ENCODE data around the gene C11orf91. TPM values are rescaled to one million over a fixed set of nuclear protein-coding genes. Genes with fewer than 3 reads are reported as not detected.

The C11orf91 gene, protein sequence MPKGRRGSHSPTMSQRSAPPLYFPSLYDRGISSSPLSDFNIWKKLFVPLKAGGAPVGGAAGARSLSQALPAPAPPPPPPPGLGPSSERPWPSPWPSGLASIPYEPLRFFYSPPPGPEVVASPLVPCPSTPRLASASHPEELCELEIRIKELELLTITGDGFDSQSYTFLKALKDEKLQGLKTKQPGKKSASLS
- total RNA-seq: not detected

- Mint-ChIP-seq H3K4me3 (peak within 1 kb of the TSS; percentile 77), H3K9me3 (no peaks in the 10 kb centered on the region), H3K27ac (peak within 1 kb of the TSS; percentile 63), H3K27me3 (peaks cover 27% of the 10 kb centered on the region), H3K4me1 (peaks cover 21% of the 10 kb centered on the region), H3K36me3 (ENCODE audit: low read depth) (no peaks in the 10 kb centered on the region)
- CTCF ChIA-PET: interaction anchor here (0.9 to 3.0 kb wide), 5 partner anchors 9 to 56 kb away, joined by 3 to 10 read pairs (median 3); partner anchors contain the start of gene CD59
- POLR2A ChIA-PET: interaction anchor here (1.1 to 3.0 kb wide), 6 partner anchors 11 to 539 kb away, joined by 3 to 30 read pairs (median 6); partner anchors contain the start of genes CD59, CSTF3 and FBXO3
- DNase-seq: peak; percentile 95
These were observed at the start of gene C11orf91 for GRCh38 chr11:33700502-33701271. Gene C11orf91, minus strand, starts transcription at chr11:33700826. Its CDS starts 86 bp downstream, at chr11:33700740.

DNA sequence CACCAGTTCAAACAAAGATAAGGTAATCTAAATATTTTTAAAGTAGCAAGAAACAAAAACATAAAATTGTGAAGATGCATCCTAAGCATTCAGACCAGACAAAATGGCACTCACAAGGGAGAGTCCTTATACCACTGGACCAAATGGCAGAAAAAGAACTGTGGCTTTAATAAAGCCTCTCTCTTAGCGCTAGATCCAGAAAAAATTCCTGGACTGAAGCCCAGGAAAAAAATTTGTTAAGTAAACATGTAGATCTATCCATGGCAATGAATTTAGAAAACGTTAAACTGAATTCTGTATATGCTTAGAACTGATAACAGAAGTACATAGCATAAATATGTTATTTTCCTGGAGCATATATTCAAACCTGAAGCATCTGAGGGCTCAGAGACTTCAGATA, 47.4 kb upstream of the C11orf91 start:
- no peak overlapping the region for H3K4me3 Mint-ChIP-seq
- H3K4me1 Mint-ChIP-seq: peaks cover under 1% of the 10 kb centered on the region
- CTCF ChIA-PET: no interaction called here
- peaks cover 36% of the 10 kb centered on the region for H3K36me3 Mint-ChIP-seq (ENCODE audit: low read depth)
- H3K27ac Mint-ChIP-seq: no peak overlapping the region
- no peaks in the 10 kb centered on the region for H3K27me3 Mint-ChIP-seq
- H3K9me3 Mint-ChIP-seq: no peaks in the 10 kb centered on the region
- no peak for DNase-seq
- POLR2A ChIA-PET: no interaction called here

GRCh38 chr11:33743291-33743690, 42.7 kb upstream of the C11orf91 start:
- H3K36me3 Mint-ChIP-seq (ENCODE audit: low read depth): peaks cover 38% of the 10 kb centered on the region
- no peaks in the 10 kb centered on the region for H3K27me3 Mint-ChIP-seq
- no peak overlapping the region for H3K4me3 Mint-ChIP-seq
- no peak overlapping the region for H3K27ac Mint-ChIP-seq
- POLR2A ChIA-PET: interaction anchor here (1.2 to 1.6 kb wide), 2 partner anchors 12 to 21 kb away, joined by 6 to 9 read pairs; no protein-coding TSS in a partner anchor
- no peak for DNase-seq
- CTCF ChIA-PET: interaction anchor here (1.1 to 3.7 kb wide), 8 partner anchors 11 to 379 kb away, joined by 3 to 69 read pairs (median 13); no protein-coding TSS in a partner anchor
- H3K4me1 Mint-ChIP-seq: no peaks in the 10 kb centered on the region
- H3K9me3 Mint-ChIP-seq: no peaks in the 10 kb centered on the region

DNA sequence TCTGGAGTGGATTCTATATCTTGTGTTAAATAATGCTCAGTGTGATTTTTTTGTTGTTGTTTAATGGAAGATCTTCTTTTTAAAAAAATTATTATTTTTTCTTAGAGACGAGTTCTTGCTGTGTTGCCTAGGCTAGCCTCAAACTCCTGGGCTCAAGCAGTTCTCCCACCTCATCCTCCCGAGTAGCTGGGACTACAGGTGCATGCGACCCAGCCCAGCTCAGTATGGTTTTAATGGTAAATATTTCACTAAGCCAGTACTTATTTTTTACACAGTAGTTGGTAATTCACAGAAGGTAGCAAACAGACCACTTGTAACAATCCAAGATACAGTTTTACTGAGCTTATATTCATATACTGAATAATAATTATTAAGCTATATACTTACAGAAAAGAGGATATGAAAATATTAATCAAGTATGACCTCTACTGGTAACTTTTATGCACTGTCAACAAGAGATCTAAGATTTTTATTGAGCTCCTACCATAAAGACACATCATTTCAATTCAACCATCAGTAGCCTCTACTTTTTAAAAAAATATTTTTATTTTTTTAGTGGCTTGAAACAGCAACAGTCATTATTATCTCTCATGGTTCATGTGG, 41.7 kb upstream of the C11orf91 start:
- H3K4me1 Mint-ChIP-seq: no peaks in the 10 kb centered on the region
- no peaks in the 10 kb centered on the region for H3K27me3 Mint-ChIP-seq
- POLR2A ChIA-PET: interaction anchor here (0.6 to 1.6 kb wide), 6 partner anchors 13 to 53 kb away, joined by 3 to 9 read pairs (median 4); no protein-coding TSS in a partner anchor
- no peak for DNase-seq
- H3K27ac Mint-ChIP-seq: no peak overlapping the region
- CTCF ChIA-PET: interaction anchor here (0.7 to 3.7 kb wide), 28 partner anchors 9 to 412 kb away, joined by 3 to 69 read pairs (median 6); partner anchors contain the start of genes C11orf91 and FBXO3
- no peaks in the 10 kb centered on the region for H3K9me3 Mint-ChIP-seq
- H3K36me3 Mint-ChIP-seq (ENCODE audit: low read depth): peaks cover 32% of the 10 kb centered on the region
- no peak overlapping the region for H3K4me3 Mint-ChIP-seq

GRCh38 chr11:33741806-33742205, 41.2 kb upstream of the C11orf91 start:
- Mint-ChIP-seq H3K27ac (no peak overlapping the region), H3K27me3 (no peaks in the 10 kb centered on the region), H3K36me3 (ENCODE audit: low read depth) (peaks cover 29% of the 10 kb centered on the region), H3K9me3 (no peaks in the 10 kb centered on the region), H3K4me3 (no peak overlapping the region), H3K4me1 (no peaks in the 10 kb centered on the region)
- no peak for DNase-seq
- CTCF ChIA-PET: interaction anchor here (1.0 to 3.7 kb wide), 21 partner anchors 8 to 378 kb away, joined by 3 to 69 read pairs (median 7); partner anchors contain the start of genes C11orf91 and FBXO3
- POLR2A ChIA-PET: interaction anchor here (0.6 to 1.6 kb wide), 4 partner anchors 18 to 52 kb away, joined by 3 to 9 read pairs (median 4); no protein-coding TSS in a partner anchor

GRCh38 chr11:33737362-33737821, 36.8 kb upstream of the C11orf91 start:
- POLR2A ChIA-PET: interaction anchor here (0.9 to 5.0 kb wide), 11 partner anchors 12 to 426 kb away, joined by 3 to 30 read pairs (median 5); partner anchors contain the start of gene C11orf91
- H3K4me3 Mint-ChIP-seq: no peak overlapping the region

GRCh38 chr11:33736148-33736812, 35.7 kb upstream of the C11orf91 start, which contains the start of gene CD59:
Gene CD59, minus strand, starts transcription at chr11:33736423. Its CDS starts 13,978 bp downstream, at chr11:33722445.
- Mint-ChIP-seq H3K4me3 (peak within 1 kb of the TSS; percentile 83), H3K27me3 (no peaks in the 10 kb centered on the region), H3K4me1 (peaks cover 35% of the 10 kb centered on the region), H3K9me3 (no peaks in the 10 kb centered on the region), H3K27ac (peak within 1 kb of the TSS; percentile 81), H3K36me3 (ENCODE audit: low read depth) (peaks cover 21% of the 10 kb centered on the region)
- POLR2A ChIA-PET: interaction anchor here (0.6 to 5.0 kb wide), 23 partner anchors 11 to 599 kb away, joined by 3 to 30 read pairs (median 3); partner anchors contain the start of genes C11orf91, CSTF3 and FBXO3
- CTCF ChIA-PET: interaction anchor here (0.6 to 4.2 kb wide), 8 partner anchors 10 to 580 kb away, joined by 3 to 22 read pairs (median 4); no protein-coding TSS in a partner anchor
- peak; percentile 88 for DNase-seq

More at GRCh38 chr11:33737362-33737821, 36.8 kb upstream of the C11orf91 start:
- Mint-ChIP-seq H3K27me3 (no peaks in the 10 kb centered on the region), H3K9me3 (no peaks in the 10 kb centered on the region), H3K27ac (no peak overlapping the region), H3K36me3 (ENCODE audit: low read depth) (peaks cover 22% of the 10 kb centered on the region), H3K4me1 (peaks cover 28% of the 10 kb centered on the region)
- CTCF ChIA-PET: interaction anchor here (1.0 to 4.2 kb wide), 2 partner anchors 21 to 104 kb away, joined by 3 to 22 read pairs; no protein-coding TSS in a partner anchor
- DNase-seq: no peak

- POLR2A ChIA-PET: interaction anchor here (0.6 to 5.0 kb wide), 15 partner anchors 10 to 574 kb away, joined by 3 to 30 read pairs (median 5); partner anchors contain the start of genes C11orf91, CSTF3 and FBXO3
- CTCF ChIA-PET: interaction anchor here (0.8 to 4.2 kb wide), 4 partner anchors 11 to 34 kb away, joined by 3 to 22 read pairs (median 4); no protein-coding TSS in a partner anchor
- Mint-ChIP-seq H3K36me3 (ENCODE audit: low read depth) (peaks cover 26% of the 10 kb centered on the region), H3K4me3 (peak overlapping the region; percentile 83), H3K9me3 (no peaks in the 10 kb centered on the region), H3K4me1 (peaks cover 37% of the 10 kb centered on the region), H3K27me3 (no peaks in the 10 kb centered on the region), H3K27ac (peak overlapping the region; percentile 81)
- peak; percentile 67 for DNase-seq
These were observed 34.9 kb upstream of the C11orf91 start for GRCh38 chr11:33735271-33736147.

- Mint-ChIP-seq H3K9me3 (no peaks in the 10 kb centered on the region), H3K4me1 (peaks cover 37% of the 10 kb centered on the region), H3K4me3 (peak overlapping the region; percentile 83), H3K27ac (peak overlapping the region; percentile 81), H3K36me3 (ENCODE audit: low read depth) (peaks cover 30% of the 10 kb centered on the region), H3K27me3 (no peaks in the 10 kb centered on the region)
- POLR2A ChIA-PET: interaction anchor here (0.6 to 5.0 kb wide), 7 partner anchors 10 to 50 kb away, joined by 3 to 30 read pairs (median 8); partner anchors contain the start of genes C11orf91 and FBXO3
- CTCF ChIA-PET: interaction anchor here (1.0 to 4.2 kb wide), 4 partner anchors 8 to 33 kb away, joined by 3 to 22 read pairs (median 6); no protein-coding TSS in a partner anchor
- no peak for DNase-seq
These were observed 34.0 kb upstream of the C11orf91 start for GRCh38 chr11:33734441-33735270.

GRCh38 chr11:33733980-33734379, 33.4 kb upstream of the C11orf91 start:
- peaks cover 34% of the 10 kb centered on the region for H3K36me3 Mint-ChIP-seq (ENCODE audit: low read depth)
- H3K27me3 Mint-ChIP-seq: no peaks in the 10 kb centered on the region
- POLR2A ChIA-PET: interaction anchor here (0.9 to 5.0 kb wide), 4 partner anchors 9 to 33 kb away, joined by 3 to 30 read pairs (median 26); partner anchors contain the start of gene C11orf91
- no peak for DNase-seq
- peak overlapping the region; percentile 37 for H3K4me3 Mint-ChIP-seq
- CTCF ChIA-PET: interaction anchor here (1.0 to 4.2 kb wide), 3 partner anchors 8 to 25 kb away, joined by 3 to 22 read pairs (median 10); no protein-coding TSS in a partner anchor
- peaks cover 40% of the 10 kb centered on the region for H3K4me1 Mint-ChIP-seq
- H3K9me3 Mint-ChIP-seq: no peaks in the 10 kb centered on the region
- no peak overlapping the region for H3K27ac Mint-ChIP-seq

Data from activated CD4-positive, alpha-beta memory T cell treated with anti-CD3 and anti-CD28 coated beads, Interleukin-2, amount 10 ng/mL, durations not matched to agents 7 days and 5 days (primary cell).